T-cell (primary cell): ENCODE results near the gene NRXN2. TPM values are rescaled to one million over a fixed set of nuclear protein-coding genes. Genes with fewer than 3 reads are reported as not detected.
A peak's percentile ranks its signal among the peaks of the same experiment; 100 is the strongest.

Experiments used
- ATAC-seq, 4 experiments: fragments of 200-7000 bp in 3 of 4; fragments of 150-1000 bp in 1 of 4; cut with Tn5 transposase; replicated peaks in 1 of 4; 1 replicate in 3 of 4; 2 replicates in 1 of 4; pipeline ENCODE4 v1.10.0; 2021; ENCODE audit warnings: moderate library complexity in 3 of 4, mild to moderate bottlenecking in 2 of 4, moderate number of reproducible peaks in 1 of 4
- CTCF ChIA-PET, 2 donors: fragments of 300-600 bp; sonication (Branson Sonifier 250); formaldehyde crosslinking; loops; one replicate each; lab custom pipeline; 2022; ENCODE audit warnings: antibody characterized with exemption in 2 of 2; lab: Charles Lee
- POLR2A ChIA-PET, 2 donors: fragments of 300-600 bp; sonication (Branson Sonifier 250); formaldehyde crosslinking; loops; one replicate each; lab custom pipeline; 2022; ENCODE audit warnings: antibody characterized with exemption in 2 of 2; lab: Charles Lee
- DNase-seq, 35 experiments: peaks; one replicate each; pipeline versions ENCODE4 v3.0.0 to v3.0.0-alpha.2; 2013 to 2023
- H3K27ac ChIP-seq: one replicate; pipeline ENCODE4 v1.5.1; 2013; ENCODE audit warnings: low read length
- H3K27me3 ChIP-seq, 2 experiments: replicated peaks in 1 of 2; 1 replicate in 1 of 2; 2 replicates in 1 of 2; pipeline versions ENCODE4 v1.6.1 to v1.7.0; 2013; ENCODE audit warnings: low read length in 1 of 2, mixed read lengths in 1 of 2; ENCODE audit not compliant: control insufficient read depth in 2 of 2, insufficient read depth in 2 of 2; ENCODE audit errors: extremely low read depth in 1 of 2
- H3K36me3 ChIP-seq, 2 donors: 1 replicate in 1 of 2; 2 replicates in 1 of 2; pipeline versions ENCODE4 v1.6.1 to v1.7.0; 2013; ENCODE audit warnings: low read length in 1 of 2; ENCODE audit not compliant: control insufficient read depth in 2 of 2, insufficient read depth in 1 of 2; ENCODE audit errors: extremely low read depth in 1 of 2
- H3K4me1 ChIP-seq, 2 experiments: 1 replicate in 1 of 2; 2 replicates in 1 of 2; pipeline versions ENCODE4 v1.6.1 to v1.7.0; 2013; ENCODE audit warnings: low read length in 2 of 2, mixed read lengths in 1 of 2; ENCODE audit not compliant: insufficient read depth in 2 of 2, control insufficient read depth in 1 of 2; ENCODE audit errors: extremely low read depth in 1 of 2
- H3K4me3 ChIP-seq, 2 donors: 1 replicate in 1 of 2; 2 replicates in 1 of 2; pipeline versions ENCODE4 v1.5.1 to v1.7.0; 2013; ENCODE audit warnings: mild to moderate bottlenecking in 2 of 2, low read length in 1 of 2, moderate library complexity in 1 of 2; ENCODE audit not compliant: control insufficient read depth in 1 of 2; ENCODE audit errors: extremely low read depth in 1 of 2
- H3K9me3 ChIP-seq: 2 replicates; pipeline ENCODE4 v1.7.0; 2013
- H3K27ac Mint-ChIP-seq, 2 donors: one replicate each; pipeline ENCODE4 v1.8.0; 2020 to 2021; ENCODE audit warnings: mild to moderate bottlenecking in 2 of 2, mixed read lengths in 2 of 2
- H3K27me3 Mint-ChIP-seq, 2 donors: one replicate each; pipeline ENCODE4 v1.8.0; 2021 to 2022; ENCODE audit warnings: mixed read lengths in 2 of 2
- H3K36me3 Mint-ChIP-seq: one replicate; pipeline ENCODE4 v1.8.0; 2021; ENCODE audit warnings: mixed read lengths
- H3K4me1 Mint-ChIP-seq, 3 donors: one replicate each; pipeline ENCODE4 v1.8.0; 2020 to 2022; ENCODE audit warnings: mixed read lengths in 3 of 3, mild to moderate bottlenecking in 1 of 3
- H3K4me3 Mint-ChIP-seq, 3 donors: one replicate each; pipeline ENCODE4 v1.8.0; 2020 to 2022; ENCODE audit warnings: mild to moderate bottlenecking in 3 of 3, mixed read lengths in 3 of 3, moderate library complexity in 3 of 3
- H3K9me3 Mint-ChIP-seq, 3 donors: one replicate each; pipeline ENCODE4 v1.8.0; 2020 to 2022; ENCODE audit warnings: mixed read lengths in 3 of 3
- WGBS: methylation state at CpG from one replicate; pipeline ENCODE4 v1.1.5; 2013; ENCODE audit warnings: missing lambda C conversion rate; ENCODE audit not compliant: insufficient coverage; 5-methylcytosine and 5-hydroxymethylcytosine counted together
- total RNA-seq, 35 experiments: library from RNA in 6 of 35; stranded (reverse) in 6 of 35; fragments of 120-200 nt in 1 of 35; gene quantifications; one replicate each; pipeline versions ENCODE4 v1.2.1 to v1.2.4 and lab custom pipeline; 2013 to 2026

The NRXN2 gene
- total RNA-seq, 5 donors from 2014 or later (not counting 1 experiment from before 2014, with no cell fraction given) = 0.43 to 0.70 (median 0.47) TPM; not detected in 2

DNA sequence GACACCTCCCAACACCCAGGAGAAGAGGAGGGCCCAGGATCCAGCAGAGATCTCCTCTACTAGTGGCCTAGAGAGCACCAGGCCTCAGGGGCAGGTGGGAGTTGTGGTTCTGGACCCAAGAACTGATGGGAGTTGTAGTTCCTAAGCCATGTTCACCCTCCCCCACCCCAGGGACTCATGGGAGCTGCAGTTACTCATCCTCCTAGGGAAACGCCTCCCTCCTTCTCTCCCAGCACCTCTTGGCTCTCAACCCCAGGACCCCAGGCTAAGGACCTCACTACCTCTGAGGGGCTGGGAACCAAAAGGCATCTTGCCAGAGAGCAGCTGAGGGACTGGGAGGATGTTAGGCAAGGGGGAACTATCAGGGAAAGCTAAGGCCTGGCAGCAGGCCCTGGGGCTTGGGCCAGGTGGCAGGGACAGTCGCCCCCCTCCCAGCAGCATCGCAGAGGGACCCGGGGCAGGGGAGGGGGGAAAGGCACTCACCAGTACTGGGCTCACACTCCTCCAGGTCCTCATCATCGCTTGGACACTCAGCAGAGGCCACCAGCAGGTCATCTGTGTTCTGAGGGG lies 103.1 kb downstream of the NRXN2 start:
- no peak for ATAC-seq
- H3K36me3 Mint-ChIP-seq = no peaks in the 10 kb centered on the region
- peaks cover 11% of the 10 kb centered on the region in 2 experiments for H3K4me1 ChIP-seq
- H3K27me3 ChIP-seq = peaks cover 0 to 4% of the 10 kb centered on the region in 2 experiments
- H3K9me3 Mint-ChIP-seq = no peaks in the 10 kb centered on the region
- H3K27me3 Mint-ChIP-seq = peaks cover 0 to 3% of the 10 kb centered on the region in 2 donors
- H3K4me3 ChIP-seq = no peak overlapping the region
- DNase-seq = no peak
- no peak overlapping the region for H3K27ac Mint-ChIP-seq
- no peak overlapping the region for H3K4me3 Mint-ChIP-seq
- H3K9me3 ChIP-seq = no peaks in the 10 kb centered on the region
- no peaks in the 10 kb centered on the region for H3K36me3 ChIP-seq
- CTCF ChIA-PET = no interaction called here
- peaks cover 3 to 15% (median 11%) of the 10 kb centered on the region in 3 donors for H3K4me1 Mint-ChIP-seq
- POLR2A ChIA-PET = no interaction called here
- H3K27ac ChIP-seq = no peak overlapping the region
- WGBS = 80% methylated on average over 1 of the region's 5 CpGs

- WGBS = 81% methylated on average over 4 of the region's 4 CpGs
- Mint-ChIP-seq H3K4me1 (peaks cover 3 to 15% (median 11%) of the 10 kb centered on the region in 3 donors), H3K36me3 (no peaks in the 10 kb centered on the region), H3K9me3 (no peaks in the 10 kb centered on the region), H3K27me3 (peaks cover 0 to 3% of the 10 kb centered on the region in 2 donors), H3K4me3 (no peak overlapping the region), H3K27ac (no peak overlapping the region)
- POLR2A ChIA-PET = no interaction called here
- H3K9me3 ChIP-seq = no peaks in the 10 kb centered on the region
- H3K27ac ChIP-seq = no peak overlapping the region
- CTCF ChIA-PET = no interaction called here
- no peak for DNase-seq
- H3K4me3 ChIP-seq = no peak overlapping the region
- H3K36me3 ChIP-seq = no peaks in the 10 kb centered on the region
- H3K27me3 ChIP-seq = peaks cover 0 to 4% of the 10 kb centered on the region in 2 experiments
- ATAC-seq = no peak
- H3K4me1 ChIP-seq = peaks cover 11% of the 10 kb centered on the region in 2 experiments
Observed at GRCh38 chr11:64619196-64619595, 103.8 kb downstream of the NRXN2 start.

GRCh38 chr11:64616817-64617216 lies 106.2 kb downstream of the NRXN2 start:
- POLR2A ChIA-PET = no interaction called here
- H3K4me1 Mint-ChIP-seq = peaks cover 11 to 20% (median 16%) of the 10 kb centered on the region in 3 donors

GRCh38 chr11:64614917-64615316 lies 108.1 kb downstream of the NRXN2 start:
- Mint-ChIP-seq H3K27ac (no peak overlapping the region), H3K27me3 (no peaks in the 10 kb centered on the region), H3K36me3 (no peaks in the 10 kb centered on the region), H3K4me1 (peaks cover 15 to 19% (median 17%) of the 10 kb centered on the region in 3 donors), H3K4me3 (no peak overlapping the region), H3K9me3 (no peaks in the 10 kb centered on the region)
- H3K9me3 ChIP-seq = no peaks in the 10 kb centered on the region
- peaks cover 17% of the 10 kb centered on the region in 2 experiments for H3K4me1 ChIP-seq
- ATAC-seq = no peak
- H3K27ac ChIP-seq = no peak overlapping the region
- 17% methylated on average over 1 of the region's 5 CpGs for WGBS
- no peaks in the 10 kb centered on the region for H3K36me3 ChIP-seq
- no peak overlapping the region for H3K4me3 ChIP-seq
- ChIA-PET POLR2A (no interaction called here), CTCF (no interaction called here)
- H3K27me3 ChIP-seq = peaks cover 0 to 2% of the 10 kb centered on the region in 2 experiments
- no peak for DNase-seq

More at GRCh38 chr11:64616817-64617216, 106.2 kb downstream of the NRXN2 start:
- H3K27me3 Mint-ChIP-seq = no peaks in the 10 kb centered on the region
- no peak overlapping the region for H3K4me3 Mint-ChIP-seq
- Histone ChIP-seq H3K36me3 (no peaks in the 10 kb centered on the region), H3K4me1 (peaks cover 15 to 16% of the 10 kb centered on the region in 2 experiments), H3K4me3 (no peak overlapping the region), H3K27ac (no peak overlapping the region), H3K9me3 (no peaks in the 10 kb centered on the region), H3K27me3 (peaks cover 0 to 2% of the 10 kb centered on the region in 2 experiments)
- CTCF ChIA-PET = interaction anchor here in 1 of 2 donors (0.6 kb wide), 1 partner anchor 168 kb away, joined by 3 read pairs; no protein-coding TSS in a partner anchor
- H3K27ac Mint-ChIP-seq = no peak overlapping the region
- 93% methylated on average over 3 of the region's 3 CpGs for WGBS
- DNase-seq = no peak
- ATAC-seq = no peak
- no peaks in the 10 kb centered on the region for H3K36me3 Mint-ChIP-seq
- no peaks in the 10 kb centered on the region for H3K9me3 Mint-ChIP-seq

DNA sequence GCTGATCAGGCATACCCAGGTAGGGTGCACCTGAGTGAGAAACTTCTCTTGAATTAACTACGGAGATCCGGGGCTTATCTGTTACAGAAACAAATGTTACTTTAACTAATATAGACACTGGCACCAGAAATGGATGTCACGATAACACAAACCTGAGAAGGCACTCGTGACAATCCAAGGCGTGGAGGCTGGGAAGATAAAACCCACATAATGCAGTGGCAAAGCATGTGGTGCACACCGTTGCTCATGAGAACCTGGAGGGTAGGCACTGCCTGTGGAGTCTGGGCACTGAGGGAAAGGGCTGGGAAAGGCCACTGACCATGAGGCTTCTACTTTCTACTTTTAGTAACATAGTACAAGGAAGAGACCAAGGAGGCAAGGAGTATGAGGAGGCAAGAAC lies 109.3 kb downstream of the NRXN2 start:
- Mint-ChIP-seq H3K27ac (no peak overlapping the region), H3K4me1 (peaks cover 15 to 20% (median 17%) of the 10 kb centered on the region in 3 donors), H3K4me3 (no peak overlapping the region), H3K27me3 (no peaks in the 10 kb centered on the region), H3K36me3 (no peaks in the 10 kb centered on the region), H3K9me3 (no peaks in the 10 kb centered on the region)
- ATAC-seq (no peak), DNase-seq (no peak)
- Histone ChIP-seq H3K4me1 (peaks cover 17 to 19% of the 10 kb centered on the region in 2 experiments), H3K36me3 (no peaks in the 10 kb centered on the region), H3K9me3 (no peaks in the 10 kb centered on the region), H3K27me3 (no peaks in the 10 kb centered on the region), H3K27ac (no peak overlapping the region), H3K4me3 (no peak overlapping the region)
- no CpG with 5 or more reads among the region's 6 CpGs for WGBS
- ChIA-PET POLR2A (no interaction called here), CTCF (no interaction called here)

DNA sequence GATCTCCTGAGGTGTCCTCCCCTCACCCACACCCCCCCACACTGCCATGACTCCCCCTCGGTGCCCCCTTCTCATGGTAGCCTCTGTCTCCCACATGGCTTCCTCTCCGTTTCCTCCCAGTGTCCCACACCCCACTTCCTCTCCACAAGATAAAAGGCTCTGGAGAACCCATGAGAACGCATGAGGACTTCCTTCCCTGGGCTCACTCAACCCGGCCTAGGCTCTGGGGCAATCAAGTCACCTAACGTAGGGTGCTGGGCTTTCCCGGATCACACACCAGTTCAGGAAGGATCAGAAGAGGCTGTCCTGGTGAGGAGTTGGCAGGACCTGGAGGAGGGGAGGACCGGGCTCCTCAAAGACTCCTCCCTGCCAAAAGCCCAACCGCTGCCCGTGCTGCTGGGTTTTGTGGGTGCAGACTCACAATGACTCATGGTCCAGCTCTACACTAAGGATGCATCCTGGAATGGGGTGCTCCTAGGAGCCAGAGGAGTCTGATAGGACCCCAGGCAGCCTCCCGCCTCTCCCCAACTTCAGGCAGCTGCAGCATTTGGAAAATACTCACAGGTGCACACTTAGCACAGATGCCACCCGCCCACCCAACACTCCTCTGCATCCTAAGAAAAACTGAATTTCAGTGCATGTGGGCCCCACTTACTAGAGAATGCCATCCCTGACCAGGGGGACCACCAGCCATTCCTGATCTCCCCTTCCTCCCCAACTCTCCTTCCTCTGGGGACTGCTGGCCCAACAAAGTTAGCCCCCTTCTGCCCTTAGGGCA lies 110.9 kb downstream of the NRXN2 start:
- Mint-ChIP-seq H3K27ac (no peak overlapping the region), H3K36me3 (no peaks in the 10 kb centered on the region), H3K27me3 (no peaks in the 10 kb centered on the region), H3K4me1 (peaks cover 15 to 20% (median 17%) of the 10 kb centered on the region in 3 donors), H3K9me3 (no peaks in the 10 kb centered on the region), H3K4me3 (peak overlapping the region in 1 of 3 donors; percentile 7)
- H3K36me3 ChIP-seq = no peaks in the 10 kb centered on the region
- ChIA-PET POLR2A (interaction anchor here in 1 of 2 donors (0.5 kb wide), 1 partner anchor 1196 kb away, joined by 6 read pairs; no protein-coding TSS in a partner anchor), CTCF (interaction anchor here in 1 of 2 donors (0.6 kb wide), 1 partner anchor 1178 kb away, joined by 3 read pairs; no protein-coding TSS in a partner anchor)
- WGBS = 42% methylated on average over 8 of the region's 11 CpGs
- DNase-seq (no peak), ATAC-seq (peak in 2 of 4 experiments; percentile 13 to 15)
- peaks cover 17 to 19% of the 10 kb centered on the region in 2 experiments for H3K4me1 ChIP-seq
- H3K27me3 ChIP-seq = no peaks in the 10 kb centered on the region
- no peak overlapping the region for H3K27ac ChIP-seq
- H3K4me3 ChIP-seq = no peak overlapping the region
- no peaks in the 10 kb centered on the region for H3K9me3 ChIP-seq
